GM18951 (cell line): ENCODE results near the gene LIPA.
"Not testable (repeated sequence)": the region's sequence is repeated elsewhere in the genome, so short reads cannot be mapped to it uniquely, and the experiment has no call there.

ENCODE experiments used
- POLR2A ChIP-seq: IDR thresholded peaks from 4 replicates; pipeline ENCODE4 v1.6.1; 2011; ENCODE audit warnings: mild to moderate bottlenecking; ENCODE audit not compliant: insufficient read length, insufficient read depth; ENCODE audit errors: extremely low read depth
- in situ Hi-C: fragments of 300-500 bp; cut with MboI; formaldehyde crosslinking; loops from one replicate; pipeline ENCODE4 v1.12.0; 2022; ENCODE audit warnings: low sequenced_read_pairs, mixed read lengths, inconsistent platforms; ENCODE audit not compliant: unreplicated experiment

The LIPA gene

GRCh38 chr10:89175816-89176215 lies 75.8 kb downstream of the LIPA start:
- no peak for TF ChIP-seq POLR2A
- in situ Hi-C loops = no loop called here

DNA sequence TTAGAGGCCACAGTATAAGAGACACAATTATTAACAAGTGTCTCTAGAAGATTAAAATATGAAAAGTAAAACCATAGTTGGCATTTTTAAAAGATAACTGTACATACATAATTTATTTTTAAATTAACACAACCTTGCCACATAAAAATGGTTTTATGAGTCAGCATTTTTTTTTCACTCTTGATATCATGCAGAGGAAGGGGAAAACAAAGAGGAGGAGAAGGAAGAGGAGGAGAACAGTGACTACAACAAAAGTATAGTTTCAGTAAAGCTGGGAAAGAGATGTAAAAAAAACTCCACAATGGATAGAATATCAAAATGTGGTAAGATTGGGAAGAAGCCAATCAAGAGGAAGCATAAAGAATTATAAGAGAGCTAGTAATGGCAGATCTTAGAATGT lies 78.5 kb downstream of the LIPA start:
- in situ Hi-C loops = no loop called here
- no peak for TF ChIP-seq POLR2A

- TF ChIP-seq POLR2A = no peak
- in situ Hi-C loops = no loop called here
Measured at GRCh38 chr10:89171996-89172395, 79.6 kb downstream of the LIPA start.

- in situ Hi-C loops = no loop called here
- TF ChIP-seq POLR2A = no peak
Measured at GRCh38 chr10:89171263-89171872, 80.2 kb downstream of the LIPA start.

- in situ Hi-C loops = not testable (repeated sequence)
Measured at GRCh38 chr10:89168354-89168900, 83.1 kb downstream of the LIPA start.

- TF ChIP-seq POLR2A = no peak
Measured at GRCh38 chr10:89167915-89168314, 83.7 kb downstream of the LIPA start.

DNA sequence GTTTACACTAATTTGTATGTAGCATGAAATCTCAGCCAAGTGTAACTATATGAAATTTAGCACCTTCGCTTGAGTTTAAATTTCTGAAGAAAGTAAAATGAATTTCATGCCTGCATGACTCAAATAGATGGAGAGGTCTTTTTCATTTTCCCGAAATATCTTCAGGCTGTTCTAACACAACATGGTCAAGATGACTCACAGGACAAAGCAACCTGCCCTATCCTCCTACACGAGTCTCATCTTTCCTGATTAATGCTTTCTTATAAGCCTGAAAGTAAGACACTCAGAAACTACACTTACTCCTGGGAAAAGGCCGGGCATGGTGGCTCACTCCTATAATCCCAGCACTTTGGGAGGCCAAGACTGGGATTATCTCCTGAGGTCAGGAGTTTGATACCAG lies 85.7 kb downstream of the LIPA start:
- in situ Hi-C loops = no loop called here
- no peak for TF ChIP-seq POLR2A

More at GRCh38 chr10:89167915-89168314, 83.7 kb downstream of the LIPA start:
- in situ Hi-C loops = no loop called here

DNA sequence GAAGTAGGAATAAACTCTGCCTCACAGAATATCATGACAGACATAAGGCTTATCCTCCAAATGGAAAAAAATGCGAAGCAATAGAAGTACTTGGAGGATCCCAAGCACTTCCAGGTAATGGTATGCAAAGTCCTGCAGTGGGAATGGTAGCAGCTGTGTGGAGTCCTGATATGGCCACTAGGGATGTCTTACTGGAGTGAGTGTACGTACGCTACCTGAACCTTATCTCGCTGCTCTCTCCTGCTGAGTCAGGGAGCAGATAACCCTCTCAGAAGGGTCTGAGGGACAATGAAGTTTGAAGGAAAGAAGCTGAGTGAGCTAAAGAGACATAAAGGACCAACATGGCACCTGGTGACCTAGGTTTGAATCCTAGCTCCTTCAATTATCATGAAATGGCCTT lies 86.7 kb downstream of the LIPA start:
- no peak for TF ChIP-seq POLR2A
- in situ Hi-C loops = no loop called here

GRCh38 chr10:89164080-89164479 lies 87.5 kb downstream of the LIPA start:
- TF ChIP-seq POLR2A = no peak
- in situ Hi-C loops = no loop called here
